ENCODE measurements around the gene EMP3.

- TF ChIP-seq CTCF (conservative IDR thresholded peaks at IDR 0.05; ENCODE audit: low read depth, low read length) (no peak), RAD21 (IDR thresholded peaks at IDR 0.05; ENCODE audit: low read length) (no peak)
Observed at GRCh38 chr19:48296963-48297734, 28.2 kb upstream of the EMP3 start.

Data from IMR-90 (cell line).